ENCODE results near the gene CHD6.

GRCh38 chr20:41366546-41367392 is 251.4 kb downstream of the CHD6 start, which contains the start of gene EMILIN3:
- TF ChIP-seq EZH2 (IDR thresholded peaks at IDR 0.05; ENCODE audit: borderline replicate concordance, low read length), result no peak
- no peak for TF ChIP-seq CTCF (IDR thresholded peaks at IDR 0.05; ENCODE audit: low read length)

Data from OCI-LY1 (cell line).